ENCODE measurements around the gene COBL. TPM values are rescaled to one million over a fixed set of nuclear protein-coding genes. Genes with fewer than 3 reads are reported as not detected.

The COBL gene
- total and polyA plus RNA-seq, 12 donors, result 0.09 to 1.4 (median 0.53) TPM

- no peaks in the 10 kb centered on the region for H3K9me3 ChIP-seq (replicated peaks in 1 of 3)
- TF ChIP-seq, protein P1, sequence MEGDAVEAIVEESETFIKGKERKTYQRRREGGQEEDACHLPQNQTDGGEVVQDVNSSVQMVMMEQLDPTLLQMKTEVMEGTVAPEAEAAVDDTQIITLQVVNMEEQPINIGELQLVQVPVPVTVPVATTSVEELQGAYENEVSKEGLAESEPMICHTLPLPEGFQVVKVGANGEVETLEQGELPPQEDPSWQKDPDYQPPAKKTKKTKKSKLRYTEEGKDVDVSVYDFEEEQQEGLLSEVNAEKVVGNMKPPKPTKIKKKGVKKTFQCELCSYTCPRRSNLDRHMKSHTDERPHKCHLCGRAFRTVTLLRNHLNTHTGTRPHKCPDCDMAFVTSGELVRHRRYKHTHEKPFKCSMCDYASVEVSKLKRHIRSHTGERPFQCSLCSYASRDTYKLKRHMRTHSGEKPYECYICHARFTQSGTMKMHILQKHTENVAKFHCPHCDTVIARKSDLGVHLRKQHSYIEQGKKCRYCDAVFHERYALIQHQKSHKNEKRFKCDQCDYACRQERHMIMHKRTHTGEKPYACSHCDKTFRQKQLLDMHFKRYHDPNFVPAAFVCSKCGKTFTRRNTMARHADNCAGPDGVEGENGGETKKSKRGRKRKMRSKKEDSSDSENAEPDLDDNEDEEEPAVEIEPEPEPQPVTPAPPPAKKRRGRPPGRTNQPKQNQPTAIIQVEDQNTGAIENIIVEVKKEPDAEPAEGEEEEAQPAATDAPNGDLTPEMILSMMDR (IDR thresholded peaks at IDR 0.05), result no peak
- TF ChIP-seq POLR2A (IDR thresholded peaks at IDR 0.05), result no peak
- no peak overlapping the region for H3K27ac ChIP-seq
- 69 to 76% (median 75%) methylated on average over 8 of the region's 8 CpGs for WGBS, 4 donors
- intact Hi-C loops (cut with DNase I), result no loop called here
- no peak for DNase-seq
- no peaks in the 10 kb centered on the region for H3K4me1 ChIP-seq (replicated peaks in 1 of 2)
- H3K4me3 ChIP-seq, result no peak overlapping the region
- H3K36me3 ChIP-seq (replicated peaks in 1 of 2), result no peaks in the 10 kb centered on the region
- H3K27me3 ChIP-seq, result no peaks in the 10 kb centered on the region
Observed at GRCh38 chr7:51084121-51084520, 232.5 kb downstream of the COBL start.

- H3K27ac ChIP-seq, result no peak overlapping the region
- TF ChIP-seq, protein P1 (IDR thresholded peaks at IDR 0.05), result no peak
- no peak for TF ChIP-seq POLR2A (IDR thresholded peaks at IDR 0.05)
Observed at GRCh38 chr7:51082940-51083533, 233.6 kb downstream of the COBL start.

DNA sequence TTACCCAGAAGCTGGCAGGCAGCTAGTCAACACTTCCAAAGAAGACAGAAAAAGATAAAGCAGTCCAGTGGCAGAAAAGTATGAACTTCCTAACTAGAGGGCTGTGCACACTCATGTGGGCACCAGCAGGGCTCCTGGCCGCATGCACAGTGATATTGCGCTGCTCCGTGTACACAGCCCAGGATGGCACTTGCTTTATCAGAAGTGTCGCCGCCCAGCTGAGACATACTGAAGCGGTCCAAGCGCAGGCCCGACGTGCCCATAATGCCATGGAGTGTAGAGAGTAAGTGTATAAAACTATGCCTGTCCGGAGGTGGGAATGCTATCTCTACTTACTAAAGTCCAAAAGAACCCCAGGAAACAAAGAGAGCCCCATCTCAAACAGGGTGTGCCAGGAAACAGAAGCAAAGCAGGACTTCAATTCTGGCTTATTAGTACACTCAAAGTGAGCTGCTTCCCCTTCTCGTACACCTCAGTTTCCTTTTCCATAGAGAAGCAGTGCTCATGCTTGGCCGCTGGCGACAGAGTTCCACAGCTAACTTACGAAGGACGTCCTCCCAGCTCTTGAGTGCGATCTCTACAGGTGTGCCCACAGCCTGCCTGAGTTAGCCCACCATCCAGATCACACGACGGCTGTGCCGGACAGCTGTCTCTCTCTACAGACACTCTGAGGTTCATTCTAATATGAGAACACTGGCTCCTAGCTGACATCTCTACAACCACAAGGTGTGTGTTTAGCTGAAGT lies 234.3 kb downstream of the COBL start:
- no peaks in the 10 kb centered on the region for H3K27me3 ChIP-seq
- H3K4me1 ChIP-seq (replicated peaks in 1 of 2), result no peaks in the 10 kb centered on the region
- TF ChIP-seq, protein P1 (IDR thresholded peaks at IDR 0.05), result no peak
- no peak for TF ChIP-seq POLR2A (IDR thresholded peaks at IDR 0.05)
- no peak for DNase-seq
- H3K4me3 ChIP-seq, result no peak overlapping the region
- 83 to 87% (median 85%) methylated on average over 18 to 19 of the region's 19 CpGs for WGBS, 4 donors
- H3K36me3 ChIP-seq (replicated peaks in 1 of 2), result no peaks in the 10 kb centered on the region
- no peak overlapping the region for H3K27ac ChIP-seq
- intact Hi-C loops (cut with DNase I), result no loop called here
- H3K9me3 ChIP-seq (replicated peaks in 1 of 3), result no peaks in the 10 kb centered on the region

More at GRCh38 chr7:51082940-51083533, 233.6 kb downstream of the COBL start:
- no peak for DNase-seq
- intact Hi-C loops (cut with DNase I), result no loop called here
- no peaks in the 10 kb centered on the region for H3K4me1 ChIP-seq (replicated peaks in 1 of 2)
- H3K36me3 ChIP-seq (replicated peaks in 1 of 2), result no peaks in the 10 kb centered on the region
- no peak overlapping the region for H3K4me3 ChIP-seq
- WGBS, 4 donors, result 87 to 90% (median 87%) methylated on average over 8 to 14 of the region's 14 CpGs
- H3K27me3 ChIP-seq, result no peaks in the 10 kb centered on the region
- H3K9me3 ChIP-seq (replicated peaks in 1 of 3), result no peaks in the 10 kb centered on the region

- Histone ChIP-seq H3K4me3 (no peak overlapping the region), H3K4me1 (replicated peaks in 1 of 2) (no peaks in the 10 kb centered on the region), H3K36me3 (replicated peaks in 1 of 2) (no peaks in the 10 kb centered on the region), H3K9me3 (replicated peaks in 1 of 3) (no peaks in the 10 kb centered on the region), H3K27me3 (no peaks in the 10 kb centered on the region), H3K27ac (no peak overlapping the region)
- DNase-seq, result no peak
- intact Hi-C loops (cut with DNase I), result no loop called here
- WGBS, 4 donors, result 62 to 73% (median 69%) methylated on average over 9 to 11 of the region's 11 CpGs
- TF ChIP-seq, protein P1 (IDR thresholded peaks at IDR 0.05), result no peak
- TF ChIP-seq POLR2A (IDR thresholded peaks at IDR 0.05), result no peak
Observed at GRCh38 chr7:51081270-51081890, 235.2 kb downstream of the COBL start.

Data from adrenal gland (tissue), 12 donors.